ENCODE data around the gene BANK1.
A peak's percentile ranks its signal among the peaks of the same experiment; 100 is the strongest.

GRCh38 chr4:101790521-101791181, at the start of gene BANK1:
- TF ChIP-seq, protein P1, sequence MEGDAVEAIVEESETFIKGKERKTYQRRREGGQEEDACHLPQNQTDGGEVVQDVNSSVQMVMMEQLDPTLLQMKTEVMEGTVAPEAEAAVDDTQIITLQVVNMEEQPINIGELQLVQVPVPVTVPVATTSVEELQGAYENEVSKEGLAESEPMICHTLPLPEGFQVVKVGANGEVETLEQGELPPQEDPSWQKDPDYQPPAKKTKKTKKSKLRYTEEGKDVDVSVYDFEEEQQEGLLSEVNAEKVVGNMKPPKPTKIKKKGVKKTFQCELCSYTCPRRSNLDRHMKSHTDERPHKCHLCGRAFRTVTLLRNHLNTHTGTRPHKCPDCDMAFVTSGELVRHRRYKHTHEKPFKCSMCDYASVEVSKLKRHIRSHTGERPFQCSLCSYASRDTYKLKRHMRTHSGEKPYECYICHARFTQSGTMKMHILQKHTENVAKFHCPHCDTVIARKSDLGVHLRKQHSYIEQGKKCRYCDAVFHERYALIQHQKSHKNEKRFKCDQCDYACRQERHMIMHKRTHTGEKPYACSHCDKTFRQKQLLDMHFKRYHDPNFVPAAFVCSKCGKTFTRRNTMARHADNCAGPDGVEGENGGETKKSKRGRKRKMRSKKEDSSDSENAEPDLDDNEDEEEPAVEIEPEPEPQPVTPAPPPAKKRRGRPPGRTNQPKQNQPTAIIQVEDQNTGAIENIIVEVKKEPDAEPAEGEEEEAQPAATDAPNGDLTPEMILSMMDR (IDR thresholded peaks at IDR 0.05; ENCODE audit: low read length): peak; percentile 65
- no peak for TF ChIP-seq EZH2 (IDR thresholded peaks at IDR 0.05; ENCODE audit: borderline replicate concordance, low read length)

Measured in OCI-LY1 (cell line).